HG03520 (cell line): ENCODE measurements around the gene EPHB1.
"Not testable (repeated sequence)": the region's sequence is repeated elsewhere in the genome, so short reads cannot be mapped to it uniquely, and the experiment has no call there.

ENCODE experiments used
- ATAC-seq: cut with Tn5 transposase; IDR thresholded peaks from one replicate; pipeline ENCODE4 v1.9.1; 2021; ENCODE audit warnings: mild to moderate bottlenecking, moderate library complexity; ENCODE audit not compliant: unreplicated experiment

The EPHB1 gene

DNA sequence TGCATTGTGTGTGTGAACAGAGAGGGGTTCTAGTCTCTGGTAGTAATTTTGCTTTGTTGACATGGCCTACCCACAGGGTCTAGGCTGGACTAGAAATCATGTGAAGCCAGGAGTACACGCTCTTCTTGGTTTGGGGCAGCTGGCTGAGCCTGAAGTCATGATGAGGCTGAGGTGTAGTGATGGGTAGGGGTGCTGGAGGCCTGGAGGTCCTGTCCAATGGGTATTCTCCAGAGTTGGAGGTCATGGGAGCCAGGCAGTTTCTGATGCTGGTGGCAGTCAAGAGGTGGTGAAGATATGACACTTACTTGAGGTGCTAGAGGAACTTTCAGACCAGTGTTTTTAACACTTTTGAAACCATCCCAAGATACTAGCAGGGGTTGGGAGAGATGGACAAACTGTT, 18.5 kb upstream of the EPHB1 start:
- no peak for ATAC-seq

DNA sequence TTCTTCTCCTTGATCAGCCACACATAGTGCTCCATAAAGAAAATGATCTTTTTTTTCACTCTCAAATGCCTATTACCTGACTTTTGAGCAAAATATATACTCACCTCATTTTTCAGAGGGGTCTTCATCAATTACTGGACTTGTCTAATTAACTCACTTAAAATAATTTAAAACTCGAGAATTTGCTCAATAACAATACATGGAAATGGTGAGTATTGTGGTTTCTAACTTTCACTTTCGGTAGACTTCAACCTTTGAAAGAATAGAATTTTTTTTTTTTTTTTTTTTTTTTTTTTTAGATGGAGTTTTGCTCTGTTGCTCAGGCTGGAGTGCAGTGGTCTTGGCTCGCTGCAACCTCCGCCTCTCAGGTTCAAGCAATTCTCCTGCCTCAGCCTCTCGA, 17.7 kb upstream of the EPHB1 start:
- no peak for ATAC-seq

DNA sequence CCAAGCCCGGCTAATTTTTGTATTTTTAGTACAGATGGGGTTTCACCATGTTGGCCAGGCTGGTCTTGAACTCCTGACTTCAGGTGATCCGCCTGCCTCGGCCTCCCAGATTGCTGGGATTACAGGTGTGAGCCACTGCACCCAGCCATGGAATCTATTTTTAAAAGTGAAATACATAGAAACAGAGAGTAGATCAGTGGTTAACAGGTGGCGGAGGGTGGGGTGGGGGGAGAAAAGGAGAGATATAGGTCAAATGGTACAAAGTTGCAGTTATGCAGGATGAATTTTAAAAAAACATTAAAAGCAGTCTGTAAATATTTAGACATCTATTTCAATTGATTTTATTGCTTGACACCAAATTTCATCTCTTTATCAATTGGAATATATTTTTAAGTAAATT, 6.8 kb upstream of the EPHB1 start:
- not testable (repeated sequence) for ATAC-seq

DNA sequence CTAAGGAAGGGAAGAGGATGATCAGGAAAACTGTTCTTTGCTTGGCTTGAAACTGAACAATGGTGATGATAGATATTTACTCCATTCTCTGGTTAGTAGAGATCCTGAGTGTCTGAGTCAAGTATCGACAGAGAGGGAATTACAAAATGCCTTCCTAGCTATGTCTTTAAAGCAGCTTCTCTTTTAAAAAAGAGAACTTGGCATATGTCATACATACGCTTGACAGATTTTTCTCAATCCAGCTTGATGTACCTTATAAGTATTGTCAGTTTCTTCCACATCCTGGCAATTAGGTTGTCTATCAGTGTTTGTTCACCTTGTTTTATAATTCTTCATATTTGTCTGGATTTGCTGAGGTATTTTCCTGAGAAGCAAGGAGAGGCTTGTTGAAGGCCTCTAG, 5.0 kb upstream of the EPHB1 start:
- ATAC-seq, result no peak

DNA sequence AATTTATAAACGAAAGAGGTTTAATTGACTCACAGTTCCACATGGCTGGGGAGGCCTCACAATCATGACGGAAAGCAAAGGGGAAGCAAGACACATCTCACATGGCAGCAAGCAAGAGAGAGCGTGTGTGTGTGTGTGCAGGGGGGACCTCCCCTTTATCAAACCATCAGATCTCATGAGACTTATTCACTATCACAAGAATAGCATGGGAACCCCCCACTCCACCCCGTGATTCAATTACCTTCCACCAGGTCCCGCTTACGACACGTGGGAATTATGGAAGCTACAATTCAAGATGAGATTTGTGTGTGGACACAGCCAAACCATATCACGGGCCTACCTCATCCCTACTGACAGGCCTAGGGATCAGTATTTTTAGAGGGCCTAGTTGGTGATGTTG, 3.1 kb upstream of the EPHB1 start:
- ATAC-seq, result no peak

DNA sequence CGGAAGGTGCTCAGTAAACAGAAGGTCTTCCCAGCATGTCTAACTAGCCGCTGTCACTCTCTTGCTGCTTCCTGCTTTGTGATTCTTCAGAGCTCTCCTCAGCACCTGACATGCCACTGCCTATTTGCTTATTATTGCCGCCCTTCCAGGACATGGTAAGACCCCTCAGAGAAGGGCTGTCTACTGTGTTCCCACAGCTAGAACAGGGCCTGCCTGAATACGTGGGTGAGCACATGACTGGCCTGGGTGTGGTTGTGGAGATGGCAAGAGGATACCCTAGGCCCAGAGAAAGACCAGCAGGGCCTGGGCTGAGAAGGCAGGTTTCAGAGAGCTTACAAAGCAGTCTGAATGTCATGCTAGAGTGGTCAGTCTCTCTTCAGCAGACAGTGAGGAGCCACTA, 2.4 kb upstream of the EPHB1 start:
- no peak for ATAC-seq

DNA sequence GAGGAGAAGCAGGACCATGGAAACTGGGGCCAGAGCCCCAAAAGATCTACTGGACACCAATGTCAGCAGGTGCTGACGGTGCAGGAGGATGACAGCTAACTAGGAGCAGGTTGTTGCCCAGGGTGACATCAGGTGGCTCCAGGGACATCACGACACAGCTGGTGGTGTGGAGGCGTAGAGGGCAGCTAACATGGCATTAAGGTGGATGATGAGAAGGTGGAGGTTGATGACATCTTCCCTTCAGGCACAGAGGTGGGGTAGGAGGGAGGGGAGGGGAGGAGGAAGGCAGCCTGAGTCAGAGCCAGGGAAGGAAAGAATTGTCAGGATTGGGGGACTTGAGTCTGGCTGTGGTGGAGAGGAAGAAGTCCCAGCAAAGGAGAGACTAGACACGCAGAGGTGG, 1.5 kb upstream of the EPHB1 start:
- no peak for ATAC-seq

DNA sequence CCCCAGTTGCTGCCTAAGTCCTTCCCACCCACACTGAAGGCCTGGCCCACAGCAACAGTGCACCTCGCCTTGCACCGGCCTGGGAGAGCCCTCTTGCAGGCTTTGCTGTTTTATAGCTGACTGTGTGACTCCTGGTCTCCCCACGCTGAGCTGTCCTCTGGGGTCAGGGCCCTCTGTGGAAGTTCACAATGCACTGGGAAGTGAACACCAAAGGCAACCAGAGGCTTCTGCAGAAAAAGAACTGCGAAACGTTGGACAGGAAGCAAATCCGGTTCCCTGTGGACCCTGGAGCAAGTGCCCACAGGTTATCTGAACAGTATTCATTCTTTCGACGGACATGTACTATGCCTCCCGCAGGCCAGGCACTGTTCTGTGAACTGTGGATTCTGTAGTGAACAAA, 737 bp upstream of the EPHB1 start:
- no peak for ATAC-seq

DNA sequence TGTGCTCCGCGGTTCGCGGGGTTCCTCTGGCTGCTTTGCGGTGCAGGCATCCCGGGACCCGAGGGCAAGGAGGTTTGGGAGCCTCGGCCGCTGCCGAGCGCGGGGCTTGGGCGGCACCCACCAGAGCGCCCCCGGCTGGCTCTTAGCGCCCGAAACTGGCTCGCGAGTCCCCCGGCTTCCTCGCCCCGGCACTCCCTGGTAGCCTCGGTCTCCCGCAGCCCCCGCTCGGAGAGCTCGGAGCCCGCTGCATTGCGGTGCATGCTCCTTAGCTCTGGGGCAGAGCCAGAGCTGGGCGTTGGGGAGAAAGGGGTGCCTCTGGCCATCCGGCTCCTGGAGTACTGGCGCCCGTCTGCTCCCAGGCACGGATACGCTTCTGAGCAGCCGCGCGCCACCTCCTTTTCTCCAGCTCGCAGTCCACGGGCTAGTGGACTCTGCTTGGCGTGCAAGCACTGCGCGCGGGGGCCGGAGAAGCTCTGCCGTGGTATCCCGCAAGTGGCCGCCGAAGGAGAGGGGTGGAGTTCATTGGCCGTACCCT, 753 bp downstream of the EPHB1 start:
- no peak for ATAC-seq

DNA sequence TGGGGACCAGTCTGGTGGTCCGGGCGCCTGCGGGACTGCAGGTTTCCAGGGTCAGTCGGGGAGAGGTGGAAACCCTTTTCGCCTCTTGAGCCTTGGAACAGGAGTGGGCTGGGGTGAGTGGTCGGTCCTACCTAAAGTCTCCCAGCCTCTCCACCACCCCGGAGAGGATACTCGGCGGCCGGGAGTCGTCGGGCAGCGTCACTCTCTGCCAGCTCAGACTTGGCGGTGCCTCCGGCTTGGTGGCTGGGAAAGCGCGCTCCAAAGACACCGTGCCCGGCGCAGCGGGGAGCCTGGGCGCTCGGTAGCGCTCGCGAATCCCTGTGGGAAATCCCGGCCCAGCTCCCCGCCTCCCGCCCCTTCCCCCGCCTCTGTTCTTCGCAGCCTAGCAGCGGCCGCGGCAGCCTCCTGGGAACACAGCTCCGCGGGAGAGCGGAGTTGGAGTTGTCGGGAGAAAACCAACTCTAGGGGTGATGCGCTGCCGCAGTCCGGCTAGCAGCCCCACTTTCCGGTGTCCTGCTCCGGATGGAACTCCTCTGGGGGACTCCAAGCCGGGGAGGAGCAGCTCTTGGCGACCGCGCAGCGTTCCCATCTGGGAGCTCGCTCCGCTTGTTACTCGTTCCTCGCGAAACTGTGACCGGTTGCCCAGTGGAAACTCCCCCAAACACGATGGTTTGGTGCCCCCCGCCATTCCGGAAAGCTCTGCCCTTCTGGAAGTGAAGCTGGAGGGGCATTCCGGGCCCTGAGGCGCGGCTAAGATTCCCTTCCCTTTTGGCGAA, 1.4 kb downstream of the EPHB1 start:
- ATAC-seq, result no peak

DNA sequence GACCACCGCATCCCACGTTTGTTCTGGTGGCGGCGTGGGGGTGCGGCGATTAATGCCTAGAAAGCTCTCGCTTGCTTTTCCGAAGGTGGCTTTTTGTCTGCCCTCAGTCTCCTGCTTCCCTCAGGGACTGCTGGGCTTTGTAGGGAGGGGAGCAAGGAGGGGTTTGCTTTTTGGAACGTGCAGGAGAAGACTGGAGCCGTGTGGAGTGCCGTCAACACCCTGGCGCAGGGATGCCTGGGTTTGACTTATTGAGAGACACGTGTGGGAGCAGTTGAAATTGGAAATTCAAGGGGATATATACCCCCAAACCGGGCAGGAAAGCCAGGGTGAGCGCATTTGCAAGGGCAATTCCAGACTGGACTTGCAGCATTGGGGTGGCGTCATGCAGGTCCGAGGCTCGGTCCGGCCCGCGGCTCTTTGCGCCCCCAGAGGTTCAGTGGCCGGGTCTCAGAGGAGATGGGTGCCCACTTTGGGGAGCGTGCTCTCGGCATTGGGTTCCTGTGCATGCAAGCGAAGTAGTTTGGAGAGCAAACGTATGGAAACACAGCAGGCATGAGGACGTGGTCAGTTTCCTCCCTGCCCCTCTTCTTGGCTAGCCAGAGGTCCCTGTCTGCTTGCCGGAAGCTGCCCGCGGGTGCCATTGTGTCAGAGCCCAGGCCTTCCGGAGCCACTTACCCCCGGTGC, 2.1 kb downstream of the EPHB1 start:
- ATAC-seq, result no peak

DNA sequence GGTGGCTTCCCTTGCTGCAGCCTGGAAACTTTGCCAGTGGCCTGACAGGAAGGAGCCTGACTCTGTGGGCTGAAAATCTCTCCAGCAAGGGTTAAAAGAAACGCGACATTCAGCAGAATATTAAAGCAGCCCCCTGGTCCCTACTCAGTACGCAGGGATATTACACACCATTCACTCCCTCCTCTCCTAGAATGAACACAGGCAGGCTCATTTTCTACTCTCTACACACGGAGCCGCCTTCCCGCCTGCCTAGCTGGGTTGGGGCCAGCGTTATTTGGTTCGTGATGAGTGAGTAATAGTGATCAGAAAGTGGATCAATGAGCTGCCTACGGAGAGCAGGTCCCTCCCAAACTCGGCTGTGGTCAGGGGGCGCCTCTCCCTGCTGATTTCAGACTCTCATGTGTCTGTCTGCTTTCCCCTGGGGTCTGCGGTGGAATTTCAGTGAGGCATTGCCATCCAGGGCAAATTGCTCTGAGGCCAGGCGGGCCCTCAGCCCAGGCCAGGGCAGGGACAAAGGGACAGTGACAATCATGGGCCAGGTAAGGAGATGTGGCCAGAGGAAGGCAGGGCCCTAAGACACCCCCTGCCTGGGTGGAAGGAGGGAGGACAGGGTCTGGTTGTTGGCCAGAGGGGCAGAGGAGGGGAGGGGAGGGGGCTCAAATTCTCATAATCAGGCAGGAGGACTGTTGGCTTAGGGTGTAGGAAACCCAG, 2.8 kb downstream of the EPHB1 start:
- ATAC-seq, result no peak

DNA sequence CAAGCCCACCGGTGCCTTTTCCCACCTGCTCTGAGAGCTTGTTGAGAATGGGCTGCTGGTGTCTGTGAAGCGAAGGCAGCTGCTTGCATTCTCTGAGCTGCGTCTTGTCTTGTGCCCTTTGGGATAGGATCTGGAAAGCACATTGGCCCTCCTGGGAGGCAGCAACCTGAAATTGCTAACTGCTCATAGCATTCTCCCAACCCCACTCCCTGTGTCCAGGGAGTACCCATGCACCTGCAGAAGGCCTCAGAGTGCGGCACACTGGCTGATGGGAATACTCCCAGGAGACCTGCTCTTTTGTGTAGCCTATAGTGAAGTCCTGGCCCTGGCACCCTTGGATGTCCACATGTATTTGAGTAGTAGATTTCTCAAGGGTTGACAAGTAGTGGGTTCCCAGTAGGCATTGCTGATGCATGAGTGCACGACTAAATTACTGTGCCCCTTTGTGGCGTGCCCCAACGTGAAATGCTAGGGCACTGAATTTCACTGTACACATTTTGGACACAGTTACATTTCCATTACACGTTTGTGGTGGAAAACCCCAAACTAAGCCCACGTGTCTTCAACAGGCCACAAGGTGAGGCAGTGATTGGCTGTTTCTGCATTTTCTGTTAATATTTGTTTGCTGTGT, 3.7 kb downstream of the EPHB1 start:
- ATAC-seq, result no peak

DNA sequence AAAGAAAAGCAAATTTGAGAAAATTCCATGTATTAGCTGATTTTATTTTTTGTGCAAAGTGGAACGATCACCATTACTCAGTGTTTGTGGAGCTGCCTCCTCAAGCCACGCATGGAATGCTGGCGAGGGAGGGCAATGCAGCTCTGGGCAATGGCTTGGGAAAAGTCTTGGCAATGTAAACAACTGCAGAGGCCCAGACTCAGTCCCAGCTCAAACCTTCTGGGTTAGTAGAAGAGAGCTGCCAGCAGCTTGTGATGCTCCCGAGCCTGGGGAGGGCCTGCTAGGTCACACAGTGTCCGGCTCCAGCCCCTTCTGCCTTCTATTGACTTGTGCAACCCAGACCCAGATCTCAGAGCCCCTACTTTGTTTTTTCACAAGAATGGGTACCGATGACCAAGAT, 4.3 kb downstream of the EPHB1 start:
- ATAC-seq, result no peak

DNA sequence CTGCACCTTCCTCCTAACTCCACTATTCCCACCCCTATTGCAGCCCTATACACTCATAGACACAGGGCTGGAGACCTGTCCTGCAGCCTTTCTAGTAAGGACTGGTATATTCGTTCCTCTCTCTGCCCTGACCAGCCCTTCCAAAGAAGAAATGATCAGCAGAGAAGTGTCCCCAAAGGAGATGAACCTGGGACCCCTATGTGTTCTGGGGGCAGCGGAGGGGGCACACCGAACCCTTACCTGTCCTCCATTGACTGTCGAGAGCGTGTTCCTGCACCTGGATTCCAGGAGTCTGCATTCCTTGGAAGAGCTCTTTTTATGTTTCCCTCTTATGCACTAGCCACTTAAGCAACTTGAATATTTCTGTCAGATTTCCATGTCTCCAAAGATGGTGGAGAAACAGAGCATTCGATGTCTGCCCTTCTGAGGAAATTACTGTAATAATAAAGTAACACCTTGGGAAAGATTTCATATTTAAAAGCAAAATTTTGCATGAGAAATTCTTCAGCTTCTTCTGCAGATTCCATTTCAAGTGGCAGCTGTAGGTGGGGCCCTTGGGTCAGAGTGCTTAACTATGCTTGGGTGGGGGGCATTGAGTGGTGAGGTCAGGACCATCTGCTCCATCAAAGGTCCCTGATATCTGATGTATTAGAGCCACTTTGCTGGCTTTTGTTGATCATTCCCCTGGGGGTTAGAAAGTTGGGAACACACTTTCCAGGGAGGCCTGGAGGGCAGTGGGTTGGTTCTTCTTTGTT, 6.3 kb downstream of the EPHB1 start:
- no peak for ATAC-seq

DNA sequence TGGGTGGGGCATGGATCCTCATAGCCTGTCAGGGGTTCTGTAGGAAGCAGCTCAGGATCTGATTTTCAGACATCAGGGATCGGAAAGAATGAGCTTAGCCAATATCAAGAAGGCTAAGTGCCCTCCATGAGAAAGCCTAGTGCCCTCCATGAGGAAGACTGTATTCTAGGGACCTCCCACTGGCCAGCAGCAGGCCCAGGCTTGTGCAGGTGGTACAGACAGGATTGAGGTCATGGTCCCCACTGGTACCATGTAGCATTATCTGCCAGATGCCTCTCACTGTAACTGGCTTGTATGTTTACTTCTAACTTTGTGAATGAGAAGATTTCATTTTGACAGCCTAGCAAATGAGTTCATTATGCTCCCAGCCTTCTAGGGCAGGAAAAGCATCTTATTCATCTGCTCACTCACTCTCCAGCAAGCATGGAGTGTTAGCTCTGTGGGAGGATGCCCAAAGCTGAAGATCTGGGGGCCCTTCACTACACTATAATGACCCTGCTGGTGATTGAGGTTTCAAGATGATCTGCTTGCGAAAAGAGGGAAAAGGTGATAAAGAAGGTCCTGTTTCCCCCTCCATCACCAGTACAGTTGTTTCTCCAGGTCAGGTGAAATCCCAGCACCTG, 7.5 kb downstream of the EPHB1 start:
- ATAC-seq, result peak; percentile 3

DNA sequence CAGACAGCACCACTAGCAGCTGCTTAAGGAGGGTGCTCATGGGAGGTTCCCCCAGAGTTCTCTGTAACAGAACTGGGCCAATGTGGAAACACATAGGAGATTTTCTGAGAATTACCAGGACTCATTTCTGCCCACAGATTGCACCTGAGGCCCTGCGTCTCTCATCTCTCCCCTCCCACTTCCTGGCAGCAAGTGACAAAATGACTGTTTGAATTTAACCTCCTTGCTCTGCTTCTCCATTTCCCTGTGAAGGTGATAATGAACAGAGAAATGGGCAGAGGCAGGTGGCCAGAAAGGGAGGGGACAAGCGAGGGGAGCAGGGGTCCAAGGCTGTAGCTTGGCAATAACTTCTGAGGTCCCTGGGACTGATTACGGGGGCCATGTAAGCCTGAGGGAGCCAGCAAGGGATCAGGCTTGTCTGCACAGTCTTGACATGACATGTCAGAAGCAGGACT, 8.0 kb downstream of the EPHB1 start:
- peak; percentile 59 for ATAC-seq

DNA sequence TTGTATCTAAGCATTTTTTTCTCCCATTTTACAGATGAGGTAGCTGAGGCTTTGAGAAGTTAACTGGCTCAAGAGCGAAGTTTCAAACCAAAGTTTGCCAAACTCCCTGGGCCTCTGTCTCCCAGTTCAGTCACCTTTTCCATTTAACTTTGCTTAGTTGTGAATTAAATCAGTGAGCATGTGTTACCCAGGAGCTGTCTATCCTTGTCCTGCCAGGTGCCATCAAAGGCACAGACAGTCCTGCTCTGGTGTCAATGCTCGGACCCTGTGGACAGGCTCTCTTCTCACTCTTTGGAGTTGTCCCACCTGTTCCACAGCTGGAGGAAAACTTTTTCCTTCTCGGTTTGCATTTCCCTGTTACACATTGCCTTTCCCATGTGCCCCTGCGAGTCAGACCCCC, 8.6 kb downstream of the EPHB1 start:
- no peak for ATAC-seq

DNA sequence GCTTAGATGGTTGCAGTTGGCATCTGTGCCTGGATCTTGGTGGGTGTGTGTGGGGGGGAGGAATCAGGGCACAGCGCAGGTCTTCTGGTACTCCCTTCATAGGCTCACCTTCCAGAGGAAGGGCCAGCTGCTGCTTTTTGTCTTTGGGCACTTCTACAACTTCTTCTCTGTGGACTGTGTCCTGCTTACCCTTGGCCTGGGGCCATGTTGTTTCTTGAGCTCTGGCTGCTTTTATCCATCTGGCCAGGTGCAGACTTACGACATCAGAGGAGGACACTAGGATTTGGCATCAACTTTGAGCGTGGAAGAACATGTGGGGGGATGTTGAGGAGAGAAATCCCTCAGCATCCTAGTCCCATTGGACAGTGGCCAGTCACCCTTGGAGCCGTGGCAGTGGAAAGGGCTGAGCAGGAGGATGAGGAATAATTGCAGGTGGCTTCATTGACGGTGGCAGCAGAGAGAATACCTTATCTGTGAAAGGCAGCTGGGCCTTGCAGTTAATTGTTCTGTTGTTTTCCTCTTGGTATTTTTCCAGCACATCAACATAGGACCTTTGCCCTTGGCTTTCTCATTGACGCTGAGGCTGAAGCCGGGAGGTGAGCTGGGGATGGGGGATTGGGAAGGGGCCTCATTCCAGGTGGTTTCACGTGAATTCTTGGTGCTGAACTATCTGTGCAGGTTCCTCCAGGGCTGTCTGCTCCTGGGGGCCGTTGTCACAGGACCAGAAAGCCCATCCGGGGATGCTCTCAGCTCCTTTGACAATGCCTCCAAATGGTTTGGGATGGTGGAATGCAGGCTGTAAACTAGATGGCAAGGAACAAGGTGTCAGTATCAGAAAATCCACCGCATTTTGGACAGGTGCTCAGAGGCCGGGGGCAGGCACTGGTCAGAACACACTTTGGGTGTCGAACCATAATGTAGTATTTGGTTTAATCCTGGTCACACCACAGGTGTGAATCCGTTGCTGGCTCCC, 9.7 kb downstream of the EPHB1 start:
- no peak for ATAC-seq
